Measurements from ENCODE around the gene FAM210A.
A peak's percentile ranks its signal among the peaks of the same experiment; 100 is the strongest.

Gene FAM210A

DNA sequence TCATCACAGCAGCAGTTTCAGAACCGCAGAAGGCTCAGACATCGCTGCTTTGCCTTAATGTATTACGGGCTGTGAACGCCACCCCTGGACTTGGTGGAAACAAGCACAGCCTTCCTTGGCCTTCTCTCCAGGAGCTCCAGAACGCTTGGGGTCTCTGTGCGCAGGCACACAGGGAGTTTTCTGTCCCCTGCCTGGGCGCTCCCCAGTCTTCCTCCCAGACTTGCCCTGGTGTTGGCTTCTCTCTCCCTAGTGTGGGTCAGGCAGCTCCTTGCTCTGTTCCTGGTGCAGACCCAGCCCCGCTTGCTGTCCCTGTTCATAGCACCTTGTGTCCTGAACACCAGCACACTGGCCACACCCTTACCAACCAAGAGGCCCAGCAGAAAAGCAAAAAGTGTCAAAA lies 103.6 kb downstream of the FAM210A start:
- no peaks in the 10 kb centered on the region for H3K27me3 Mint-ChIP-seq
- H3K36me3 Mint-ChIP-seq (ENCODE audit: insufficient read depth): peaks cover 10% of the 10 kb centered on the region
- ATAC-seq (replicated peaks; ENCODE audit: extremely low read depth, poor library complexity, severe bottlenecking) (no peak), DNase-seq (ENCODE audit: low spot score in 2 of 2) (no peak)
- no peaks in the 10 kb centered on the region for H3K9me3 Mint-ChIP-seq
- H3K4me3 Mint-ChIP-seq: no peak overlapping the region
- peak overlapping the region; percentile 29 for H3K27ac Mint-ChIP-seq (ENCODE audit: low read depth)
- peaks cover 13% of the 10 kb centered on the region for H3K4me1 Mint-ChIP-seq

DNA sequence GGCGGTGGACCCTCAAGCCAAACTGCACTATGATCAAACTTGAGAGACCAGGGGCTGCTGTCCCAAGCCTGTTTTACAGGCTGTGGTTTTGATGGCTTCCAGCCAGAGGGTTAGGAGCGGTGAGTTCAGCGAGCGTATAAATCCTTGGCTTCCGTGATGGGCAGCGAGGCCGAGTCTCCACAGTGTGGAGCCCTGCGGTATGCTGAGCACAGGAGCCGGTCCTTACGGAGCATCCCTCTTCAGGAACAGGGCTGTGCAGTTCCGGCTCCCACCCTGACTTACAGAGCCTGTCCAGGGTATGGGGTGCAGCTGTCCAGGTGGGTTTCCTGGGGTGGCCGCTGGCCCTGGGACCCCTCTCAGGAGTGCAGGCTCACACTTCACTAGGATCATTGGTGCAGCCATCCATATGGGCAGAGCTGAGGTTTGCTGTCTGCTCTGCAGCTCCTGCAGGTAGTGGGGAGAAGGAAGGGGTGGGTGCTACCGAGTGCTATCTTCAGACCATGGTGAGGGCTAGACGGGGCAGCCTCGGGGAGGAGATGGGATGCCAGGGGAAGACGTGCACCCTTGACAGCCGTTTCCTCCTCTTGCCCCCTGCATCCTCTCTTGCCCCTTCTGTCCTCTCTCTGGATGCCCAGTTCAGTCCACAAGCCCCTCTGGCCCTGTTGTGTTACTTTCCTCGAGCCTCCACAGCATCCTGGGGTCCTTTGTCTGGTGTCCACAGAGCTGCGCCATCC lies 104.3 kb downstream of the FAM210A start:
- Mint-ChIP-seq H3K27ac (ENCODE audit: low read depth) (no peak overlapping the region), H3K9me3 (no peaks in the 10 kb centered on the region), H3K36me3 (ENCODE audit: insufficient read depth) (peaks cover 10% of the 10 kb centered on the region), H3K4me1 (peaks cover 13% of the 10 kb centered on the region), H3K4me3 (no peak overlapping the region), H3K27me3 (no peaks in the 10 kb centered on the region)
- ATAC-seq (replicated peaks; ENCODE audit: extremely low read depth, poor library complexity, severe bottlenecking): no peak
- no peak for DNase-seq (ENCODE audit: low spot score in 2 of 2)

DNA sequence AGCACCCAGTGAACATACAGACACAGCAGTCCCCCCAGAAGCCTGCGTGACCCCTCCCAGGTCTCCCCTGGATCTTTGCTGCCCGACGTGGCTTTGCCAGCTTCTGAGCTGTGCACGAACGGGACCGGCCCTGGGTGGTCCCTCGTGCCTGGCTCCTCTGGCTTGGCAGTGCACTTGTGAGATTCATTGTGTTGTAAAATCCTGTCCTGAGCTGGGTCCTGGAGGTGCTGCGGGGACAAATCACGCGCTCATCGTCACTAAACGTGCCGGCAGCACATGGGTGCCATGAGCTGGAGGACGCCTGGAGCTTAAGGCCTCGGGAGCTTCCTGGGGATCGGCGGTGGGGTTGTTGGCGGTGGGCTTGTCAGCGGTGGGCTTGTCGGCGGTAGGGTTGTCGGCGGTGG lies 104.9 kb downstream of the FAM210A start:
- no peak overlapping the region for H3K27ac Mint-ChIP-seq (ENCODE audit: low read depth)
- DNase-seq (ENCODE audit: low spot score in 2 of 2) (no peak), ATAC-seq (replicated peaks; ENCODE audit: extremely low read depth, poor library complexity, severe bottlenecking) (no peak)
- H3K36me3 Mint-ChIP-seq (ENCODE audit: insufficient read depth): peaks cover 10% of the 10 kb centered on the region
- no peaks in the 10 kb centered on the region for H3K27me3 Mint-ChIP-seq
- H3K9me3 Mint-ChIP-seq: no peaks in the 10 kb centered on the region
- H3K4me1 Mint-ChIP-seq: peaks cover 13% of the 10 kb centered on the region
- H3K4me3 Mint-ChIP-seq: no peak overlapping the region

DNA sequence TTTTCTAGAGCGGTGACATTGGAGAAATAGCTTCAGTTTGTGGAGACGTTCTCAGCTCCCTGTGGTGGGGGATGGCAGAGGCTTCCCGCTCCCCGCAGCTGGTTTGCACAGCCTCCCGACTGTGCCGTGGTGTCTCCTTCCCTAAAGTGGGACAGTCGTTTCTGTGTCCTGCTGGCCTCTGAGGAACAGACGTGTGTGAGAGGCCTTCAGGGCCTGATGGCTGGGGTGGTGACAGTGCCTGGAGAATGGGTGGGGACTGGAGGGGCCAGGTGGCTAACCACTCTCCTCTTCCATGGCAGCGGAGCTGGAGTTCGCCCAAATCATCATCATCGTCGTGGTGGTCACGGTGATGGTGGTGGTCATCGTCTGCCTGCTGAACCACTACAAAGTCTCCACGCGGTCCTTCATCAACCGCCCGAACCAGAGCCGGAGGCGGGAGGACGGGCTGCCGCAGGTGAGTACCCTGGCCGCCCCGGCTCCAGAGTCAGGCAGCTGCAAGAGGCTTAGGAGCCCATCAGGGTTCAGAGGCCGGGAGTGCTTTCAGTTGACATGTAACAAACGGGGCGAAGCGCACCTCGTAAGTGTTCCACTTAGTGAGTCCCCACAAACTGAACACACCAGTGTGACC lies 105.4 kb downstream of the FAM210A start:
- no peak for ATAC-seq (replicated peaks; ENCODE audit: extremely low read depth, poor library complexity, severe bottlenecking)
- H3K4me1 Mint-ChIP-seq: peaks cover 18% of the 10 kb centered on the region
- H3K9me3 Mint-ChIP-seq: no peaks in the 10 kb centered on the region
- no peaks in the 10 kb centered on the region for H3K27me3 Mint-ChIP-seq
- H3K4me3 Mint-ChIP-seq: no peak overlapping the region
- no peak overlapping the region for H3K27ac Mint-ChIP-seq (ENCODE audit: low read depth)
- DNase-seq (ENCODE audit: low spot score in 2 of 2): no peak
- H3K36me3 Mint-ChIP-seq (ENCODE audit: insufficient read depth): peaks cover 11% of the 10 kb centered on the region

DNA sequence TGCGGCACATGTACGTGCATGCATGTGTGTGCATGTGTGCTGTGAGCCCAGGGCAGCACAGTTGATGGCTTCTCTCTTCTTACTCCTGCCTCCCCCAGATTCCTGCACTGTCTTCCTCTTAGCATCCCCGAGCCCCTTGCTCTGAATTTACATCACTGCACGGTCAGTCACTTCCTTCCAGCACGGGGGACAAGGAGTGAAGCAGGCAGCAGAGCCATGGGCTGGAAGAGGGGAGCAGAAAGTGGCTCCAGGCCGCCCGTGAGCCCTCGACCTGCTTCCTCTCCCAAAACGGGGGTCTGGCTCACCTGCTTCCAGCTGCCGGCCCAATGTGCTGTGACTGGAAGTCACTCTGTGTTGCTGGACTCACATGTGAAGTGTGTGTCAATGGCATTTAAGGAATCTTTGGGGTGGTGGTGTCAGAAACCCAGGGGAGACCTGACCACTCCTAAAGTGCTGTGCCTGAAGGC lies 106.1 kb downstream of the FAM210A start:
- no peak for ATAC-seq (replicated peaks; ENCODE audit: extremely low read depth, poor library complexity, severe bottlenecking)
- Mint-ChIP-seq H3K36me3 (ENCODE audit: insufficient read depth) (peaks cover 11% of the 10 kb centered on the region), H3K27ac (ENCODE audit: low read depth) (no peak overlapping the region), H3K4me3 (no peak overlapping the region), H3K4me1 (peaks cover 25% of the 10 kb centered on the region), H3K9me3 (no peaks in the 10 kb centered on the region), H3K27me3 (no peaks in the 10 kb centered on the region)
- no peak for DNase-seq (ENCODE audit: low spot score in 2 of 2)

DNA sequence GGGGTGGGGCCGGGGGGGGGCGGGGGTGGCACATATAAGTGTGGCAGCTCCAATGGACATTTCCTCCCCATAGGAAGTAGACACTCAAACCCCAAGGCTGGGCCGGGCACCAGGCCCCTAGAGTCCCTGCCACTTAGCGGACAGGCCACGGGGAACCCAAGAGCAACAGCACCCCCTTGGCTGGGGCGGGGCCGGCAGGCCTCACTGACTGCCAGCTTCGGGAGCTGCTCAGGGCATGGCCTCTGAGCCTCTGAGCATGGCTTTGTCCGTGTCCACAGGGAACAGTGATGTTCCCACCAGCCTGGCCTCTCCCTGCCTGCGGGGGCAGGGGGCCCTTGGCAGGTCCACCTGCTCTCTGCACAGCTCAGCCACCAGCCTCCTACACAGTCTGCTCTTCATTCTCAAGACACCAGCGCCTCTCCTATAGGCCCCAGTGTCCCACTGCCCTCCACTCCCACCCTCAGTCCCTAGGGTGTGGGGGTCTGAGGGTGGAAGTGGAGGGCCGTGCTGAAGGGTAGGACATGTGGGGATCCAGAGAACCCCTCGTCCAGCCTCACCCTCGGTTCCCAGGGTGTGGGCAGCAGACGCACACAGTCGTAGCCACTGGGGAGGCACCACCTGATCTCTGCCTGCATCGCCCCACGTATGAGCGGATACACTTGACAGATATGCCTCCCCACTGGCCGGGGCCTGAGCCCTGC lies 106.7 kb downstream of the FAM210A start:
- H3K4me3 Mint-ChIP-seq: no peak overlapping the region
- H3K4me1 Mint-ChIP-seq: peaks cover 25% of the 10 kb centered on the region
- H3K27ac Mint-ChIP-seq (ENCODE audit: low read depth): no peak overlapping the region
- H3K27me3 Mint-ChIP-seq: no peaks in the 10 kb centered on the region
- H3K9me3 Mint-ChIP-seq: no peaks in the 10 kb centered on the region
- H3K36me3 Mint-ChIP-seq (ENCODE audit: insufficient read depth): peaks cover 10% of the 10 kb centered on the region
- DNase-seq (ENCODE audit: low spot score in 2 of 2): no peak
- no peak for ATAC-seq (replicated peaks; ENCODE audit: extremely low read depth, poor library complexity, severe bottlenecking)

DNA sequence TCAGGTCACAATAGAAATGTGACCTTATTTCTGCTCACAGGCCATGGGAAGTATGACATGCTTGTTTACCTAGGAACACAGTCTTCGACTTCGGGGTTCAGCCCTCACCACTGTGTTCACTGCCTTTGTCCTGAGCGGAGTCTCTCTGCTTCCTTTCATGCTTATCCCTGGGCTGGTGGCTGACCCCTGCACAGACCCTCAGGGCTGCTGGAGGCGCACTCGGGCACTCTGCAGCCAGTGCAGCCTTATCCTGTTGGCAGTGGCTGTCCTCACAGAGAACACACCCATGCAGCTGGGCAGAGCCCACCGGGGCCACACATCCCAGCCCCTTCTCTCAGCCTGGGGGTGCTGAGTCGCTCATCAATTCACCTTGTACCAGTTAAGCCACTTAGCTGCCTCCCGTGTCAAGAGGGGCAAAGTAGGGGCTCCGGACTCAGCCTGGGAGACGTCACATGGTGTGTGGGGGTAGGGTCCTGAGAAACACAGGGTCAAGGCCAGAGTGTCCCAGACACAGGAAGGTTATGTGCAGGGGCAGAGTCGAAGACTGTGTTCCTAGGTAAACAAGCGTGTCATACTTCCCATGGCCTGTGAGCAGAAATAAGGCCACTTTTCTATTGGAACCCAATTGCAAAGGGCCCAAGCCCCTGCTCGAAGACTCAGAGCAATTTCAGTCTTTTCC lies 107.5 kb downstream of the FAM210A start:
- H3K9me3 Mint-ChIP-seq: no peaks in the 10 kb centered on the region
- peaks cover 33% of the 10 kb centered on the region for H3K4me1 Mint-ChIP-seq
- DNase-seq (ENCODE audit: low spot score in 2 of 2) (no peak), ATAC-seq (replicated peaks; ENCODE audit: extremely low read depth, poor library complexity, severe bottlenecking) (no peak)
- H3K27me3 Mint-ChIP-seq: no peaks in the 10 kb centered on the region
- H3K4me3 Mint-ChIP-seq: no peak overlapping the region
- peaks cover 13% of the 10 kb centered on the region for H3K36me3 Mint-ChIP-seq (ENCODE audit: insufficient read depth)
- no peak overlapping the region for H3K27ac Mint-ChIP-seq (ENCODE audit: low read depth)

DNA sequence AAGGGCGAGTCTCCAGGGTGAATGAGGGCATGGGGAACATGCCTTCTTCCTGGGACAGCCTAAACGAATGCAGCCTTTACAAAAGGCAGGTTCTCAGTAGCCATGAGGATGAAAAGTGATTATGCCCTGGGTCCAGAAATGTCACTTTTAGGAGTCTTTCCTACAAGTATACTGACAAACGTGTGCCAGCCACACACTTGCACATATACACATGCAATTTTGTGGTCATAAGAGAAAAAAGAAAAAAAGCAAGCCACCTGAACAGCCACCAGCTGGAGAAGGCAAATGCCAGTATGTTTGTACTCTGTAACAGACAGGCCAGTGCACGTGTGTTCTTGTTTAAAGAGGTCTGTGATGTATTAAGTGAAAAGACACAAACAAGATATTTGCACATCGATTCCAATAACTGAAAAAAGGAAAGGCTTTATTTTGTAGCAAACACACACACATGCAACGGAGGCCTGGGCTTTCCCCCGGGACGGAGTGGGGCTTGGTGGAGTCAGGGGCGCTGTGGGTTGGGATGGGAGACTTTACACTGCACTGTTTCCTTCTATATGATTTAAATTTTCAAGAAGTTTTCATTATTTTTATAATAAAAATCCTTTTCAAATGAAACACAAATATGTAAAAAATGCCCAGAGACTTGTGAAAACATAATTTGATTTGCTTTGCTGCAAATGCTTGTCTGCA lies 108.4 kb downstream of the FAM210A start:
- H3K4me1 Mint-ChIP-seq: peaks cover 42% of the 10 kb centered on the region
- peaks cover 14% of the 10 kb centered on the region for H3K36me3 Mint-ChIP-seq (ENCODE audit: insufficient read depth)
- no peaks in the 10 kb centered on the region for H3K27me3 Mint-ChIP-seq
- DNase-seq (ENCODE audit: low spot score in 2 of 2) (no peak), ATAC-seq (replicated peaks; ENCODE audit: extremely low read depth, poor library complexity, severe bottlenecking) (no peak)
- H3K9me3 Mint-ChIP-seq: no peaks in the 10 kb centered on the region
- no peak overlapping the region for H3K4me3 Mint-ChIP-seq
- no peak overlapping the region for H3K27ac Mint-ChIP-seq (ENCODE audit: low read depth)

DNA sequence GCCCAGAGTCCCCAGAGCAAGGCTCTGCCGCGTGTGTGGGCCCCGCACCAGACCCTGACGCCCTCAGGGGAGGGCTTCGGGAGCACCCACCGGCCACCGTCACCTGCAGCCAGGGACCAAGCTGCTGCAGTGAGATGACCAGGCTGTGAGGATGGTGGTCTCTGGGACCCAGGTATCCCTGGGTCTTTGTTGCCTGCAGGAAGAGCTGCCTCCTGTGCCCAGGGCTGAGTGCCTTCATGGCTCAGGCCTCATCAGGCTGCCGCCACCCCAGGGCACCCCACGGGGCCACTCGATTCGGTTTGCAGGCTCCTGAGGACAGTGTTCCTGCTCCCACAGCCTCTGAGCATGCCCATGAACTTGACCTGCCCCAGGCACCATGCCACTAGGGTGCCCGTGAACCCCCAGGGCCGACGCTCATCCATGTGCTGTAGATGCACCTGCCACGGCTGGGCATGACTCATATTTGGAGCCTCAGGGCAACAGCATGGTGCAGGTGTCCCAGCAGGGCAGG lies 109.8 kb downstream of the FAM210A start:
- DNase-seq (ENCODE audit: low spot score in 2 of 2) (no peak), ATAC-seq (replicated peaks; ENCODE audit: extremely low read depth, poor library complexity, severe bottlenecking) (no peak)
- Mint-ChIP-seq H3K4me3 (no peak overlapping the region), H3K9me3 (no peaks in the 10 kb centered on the region), H3K36me3 (ENCODE audit: insufficient read depth) (peaks cover 23% of the 10 kb centered on the region), H3K4me1 (peaks cover 56% of the 10 kb centered on the region), H3K27me3 (no peaks in the 10 kb centered on the region), H3K27ac (ENCODE audit: low read depth) (no peak overlapping the region)

DNA sequence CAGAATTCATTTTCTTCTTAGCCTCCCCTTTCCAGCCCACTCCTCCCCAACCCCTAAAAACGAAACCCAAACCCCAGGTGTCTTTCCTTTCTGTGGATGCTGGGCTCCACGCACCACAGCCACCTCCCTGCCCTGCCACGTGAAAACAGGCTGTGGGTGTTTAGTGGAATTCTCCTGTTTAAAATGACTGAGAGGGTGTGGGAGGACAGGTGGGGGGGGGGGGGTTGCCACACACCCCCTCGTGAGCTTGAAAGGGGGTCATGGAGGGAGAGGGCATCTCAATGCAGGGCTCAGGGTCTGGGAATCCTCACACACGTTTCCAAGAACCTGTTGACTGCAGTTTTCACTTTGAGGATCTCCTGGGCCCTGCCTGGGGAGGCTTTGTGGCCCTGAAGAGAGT lies 110.3 kb downstream of the FAM210A start:
- ATAC-seq (replicated peaks; ENCODE audit: extremely low read depth, poor library complexity, severe bottlenecking) (no peak), DNase-seq (ENCODE audit: low spot score in 2 of 2) (no peak)
- Mint-ChIP-seq H3K27me3 (no peaks in the 10 kb centered on the region), H3K4me3 (peak overlapping the region; percentile 84), H3K4me1 (peaks cover 61% of the 10 kb centered on the region), H3K27ac (ENCODE audit: low read depth) (no peak overlapping the region), H3K36me3 (ENCODE audit: insufficient read depth) (peaks cover 26% of the 10 kb centered on the region), H3K9me3 (no peaks in the 10 kb centered on the region)

DNA sequence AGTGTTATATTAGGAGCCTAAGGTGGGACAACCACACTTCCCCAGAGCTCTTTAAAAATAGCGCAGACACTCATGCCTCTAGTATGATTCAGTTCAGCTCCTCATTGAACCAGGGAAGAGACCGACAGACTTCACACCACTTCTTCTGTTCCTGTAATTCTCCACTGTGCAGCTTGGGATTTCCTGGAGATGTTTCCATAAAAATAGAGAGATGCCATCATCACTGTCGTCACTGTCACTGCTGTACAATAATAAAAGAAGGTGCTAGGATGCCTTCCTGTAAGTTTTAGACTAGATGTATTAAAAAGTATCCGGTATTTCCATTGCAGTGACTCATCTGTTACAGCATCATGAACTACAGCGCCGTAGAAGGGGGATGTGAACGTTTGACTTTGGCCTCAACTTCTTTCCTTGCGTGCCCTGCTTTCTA lies 110.9 kb downstream of the FAM210A start:
- H3K27me3 Mint-ChIP-seq: no peaks in the 10 kb centered on the region
- H3K4me1 Mint-ChIP-seq: peaks cover 64% of the 10 kb centered on the region
- peaks cover 24% of the 10 kb centered on the region for H3K36me3 Mint-ChIP-seq (ENCODE audit: insufficient read depth)
- H3K27ac Mint-ChIP-seq (ENCODE audit: low read depth): peak overlapping the region; percentile 89
- H3K9me3 Mint-ChIP-seq: no peaks in the 10 kb centered on the region
- ATAC-seq (replicated peaks; ENCODE audit: extremely low read depth, poor library complexity, severe bottlenecking) (no peak), DNase-seq (ENCODE audit: low spot score in 2 of 2) (no peak)
- peak overlapping the region; percentile 84 for H3K4me3 Mint-ChIP-seq

Data from central memory CD8-positive, alpha-beta T cell (primary cell).